ENCODE measurements around the gene DTD2.
A peak's percentile ranks its signal among the peaks of the same experiment; 100 is the strongest.
"Not testable (repeated sequence)": the region's sequence is repeated elsewhere in the genome, so short reads cannot be mapped to it uniquely, and the experiment has no call there.

The DTD2 gene

DNA sequence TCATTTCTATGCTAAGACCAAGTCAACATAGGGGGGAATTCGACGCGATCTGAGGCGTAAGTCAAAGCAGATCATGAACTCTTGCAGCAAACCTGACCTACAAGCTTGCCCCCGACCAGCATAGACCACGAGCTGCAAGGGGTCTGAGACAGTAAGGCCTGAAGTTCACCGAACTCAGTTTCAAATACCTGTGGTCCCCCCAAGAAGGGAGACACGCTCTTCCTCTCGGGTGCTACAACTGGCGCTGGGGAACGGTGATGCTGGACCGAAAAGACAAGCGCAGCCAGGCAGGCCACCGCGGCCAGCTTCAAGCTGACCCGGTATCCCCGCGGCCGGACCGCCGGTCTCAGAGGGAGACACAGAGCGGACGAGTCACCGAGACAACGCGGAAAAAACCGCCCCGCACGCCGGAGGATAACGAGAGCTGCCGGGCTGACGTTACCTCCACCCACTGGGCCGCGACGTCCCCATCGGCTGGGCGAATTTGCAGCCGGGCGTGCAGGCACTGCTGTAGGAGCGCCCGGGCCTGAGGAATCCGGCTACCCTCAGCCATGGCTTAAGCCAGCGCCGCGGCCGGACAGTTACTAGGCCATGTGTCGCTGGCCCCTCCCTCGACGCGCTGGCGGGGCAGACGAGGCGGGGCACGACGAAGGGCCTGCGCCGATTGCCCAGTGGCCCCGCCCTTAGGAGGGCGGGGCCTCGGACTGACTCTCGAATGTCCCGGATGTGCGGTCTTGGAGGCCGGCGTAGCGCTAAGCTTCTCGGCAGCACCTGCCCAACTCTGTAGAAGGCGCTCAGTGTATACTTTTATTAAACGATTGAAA is at the start of gene DTD2:
Gene DTD2, minus strand, starts transcription at position 666 of the 824 bp plus-strand sequence. Its CDS starts 113 bp downstream, at position 553.
- peak; percentile 87 for DNase-seq (ENCODE audit: low read depth)

- no peak for DNase-seq (ENCODE audit: low read depth)
Observed at GRCh38 chr14:31505411-31505810, 48.1 kb upstream of the DTD2 start.

DNA sequence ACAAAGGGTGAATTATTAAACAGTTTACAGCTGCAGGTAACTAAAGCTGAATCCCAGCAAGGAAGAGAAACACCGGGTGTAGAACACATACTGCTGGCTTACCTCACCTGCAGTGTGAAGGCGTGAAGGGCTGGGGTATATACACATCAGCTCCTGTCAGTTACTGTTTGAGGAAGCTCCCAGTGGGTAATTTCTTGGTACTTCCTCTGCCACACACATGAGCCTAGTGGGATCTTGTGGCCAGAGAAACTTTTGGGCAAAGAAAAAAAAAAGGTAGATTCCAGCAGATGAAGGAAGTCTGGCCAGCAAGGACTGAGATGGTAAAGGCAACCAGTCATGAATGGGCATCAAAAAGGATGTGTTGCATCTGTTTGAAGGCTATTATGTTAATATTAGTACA is 44.6 kb upstream of the DTD2 start:
- no peak for DNase-seq (ENCODE audit: low read depth)

GRCh38 chr14:31492759-31493498 is 35.6 kb upstream of the DTD2 start:
- no peak for DNase-seq (ENCODE audit: low read depth)

GRCh38 chr14:31489691-31490090 is 32.4 kb upstream of the DTD2 start:
- DNase-seq (ENCODE audit: low read depth) = no peak

GRCh38 chr14:31487886-31488285 is 30.6 kb upstream of the DTD2 start, which contains the start of gene GPR33:
GPR33 (minus strand) TSS chr14:31488039; CDS start chr14:31483965, 4,074 bp downstream.
- DNase-seq (ENCODE audit: low read depth) = no peak

DNA sequence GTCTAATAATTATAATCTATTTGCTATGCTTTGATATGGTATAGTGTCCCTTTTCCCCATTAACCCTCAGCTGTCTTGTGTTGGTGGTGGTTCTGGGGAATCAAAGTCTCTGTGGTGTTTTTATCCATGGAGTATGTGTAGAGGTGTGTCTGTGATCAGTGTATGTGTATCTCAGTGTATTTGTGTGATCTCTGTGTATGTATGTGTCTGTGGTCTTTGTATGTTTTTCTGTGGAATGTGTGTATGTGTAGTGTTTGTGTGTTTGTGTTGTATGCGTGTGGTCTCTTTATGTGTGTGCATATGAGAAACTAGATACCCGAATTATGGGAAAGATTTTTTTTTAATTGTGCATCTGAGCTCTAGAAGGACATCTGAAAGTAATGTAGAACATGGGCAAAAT is 29.5 kb upstream of the DTD2 start:
- no peak for DNase-seq (ENCODE audit: low read depth)

- DNase-seq (ENCODE audit: low read depth) = no peak
Observed at GRCh38 chr14:31484754-31485153, 27.4 kb upstream of the DTD2 start.

DNA sequence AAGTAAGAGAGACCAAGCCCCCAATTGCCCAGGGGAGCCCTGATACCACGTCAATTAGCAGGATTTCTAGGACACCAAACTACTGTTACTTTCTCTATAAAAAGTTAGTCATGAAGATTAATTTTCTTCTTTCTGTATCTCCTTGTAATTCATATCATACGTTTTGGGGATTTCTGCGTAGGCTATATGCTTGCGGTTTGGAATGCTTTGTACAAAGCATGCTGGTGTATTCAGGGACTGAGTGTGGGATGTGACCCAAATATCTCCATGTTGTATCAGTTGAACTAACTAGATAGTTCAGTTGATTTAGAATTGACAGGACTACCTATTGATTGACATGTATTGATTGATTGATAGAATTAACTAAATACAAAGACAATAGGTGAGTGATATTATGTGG is 22.9 kb upstream of the DTD2 start:
- no peak for DNase-seq (ENCODE audit: low read depth)

- no peak for DNase-seq (ENCODE audit: low read depth)
Observed at GRCh38 chr14:31479027-31479426, 21.7 kb upstream of the DTD2 start.

GRCh38 chr14:31477248-31477647 is 19.9 kb upstream of the DTD2 start:
- DNase-seq (ENCODE audit: low read depth) = no peak

GRCh38 chr14:31476131-31476866 is 19.0 kb upstream of the DTD2 start:
- DNase-seq (ENCODE audit: low read depth) = no peak

GRCh38 chr14:31466554-31466953 is 9.2 kb upstream of the DTD2 start:
- no peak for DNase-seq (ENCODE audit: low read depth)

DNA sequence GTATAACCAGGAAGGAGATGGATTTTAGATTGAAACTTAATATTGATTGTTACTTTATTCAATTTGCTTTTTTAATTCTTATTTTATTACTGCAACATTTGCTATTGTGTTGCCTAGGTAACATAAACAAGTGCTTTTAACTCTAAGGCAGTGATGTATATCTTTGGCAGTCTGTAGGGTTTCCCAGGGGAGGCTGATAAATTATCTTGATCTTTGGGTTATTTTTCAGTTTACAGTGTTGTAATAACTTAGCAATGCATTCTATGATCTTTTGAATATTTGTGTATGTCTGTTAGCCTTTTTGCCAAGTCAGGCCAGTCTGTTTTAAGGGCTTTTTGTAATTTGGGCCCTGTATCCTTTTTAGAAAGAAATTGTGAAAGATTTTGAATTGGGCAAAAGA is 7.8 kb upstream of the DTD2 start:
- no peak for DNase-seq (ENCODE audit: low read depth)

- DNase-seq (ENCODE audit: low read depth) = not testable (repeated sequence)
Observed at GRCh38 chr14:31462450-31462849, 5.1 kb upstream of the DTD2 start.

GRCh38 chr14:31461545-31461944 is 4.2 kb upstream of the DTD2 start:
- DNase-seq (ENCODE audit: low read depth) = no peak

DNA sequence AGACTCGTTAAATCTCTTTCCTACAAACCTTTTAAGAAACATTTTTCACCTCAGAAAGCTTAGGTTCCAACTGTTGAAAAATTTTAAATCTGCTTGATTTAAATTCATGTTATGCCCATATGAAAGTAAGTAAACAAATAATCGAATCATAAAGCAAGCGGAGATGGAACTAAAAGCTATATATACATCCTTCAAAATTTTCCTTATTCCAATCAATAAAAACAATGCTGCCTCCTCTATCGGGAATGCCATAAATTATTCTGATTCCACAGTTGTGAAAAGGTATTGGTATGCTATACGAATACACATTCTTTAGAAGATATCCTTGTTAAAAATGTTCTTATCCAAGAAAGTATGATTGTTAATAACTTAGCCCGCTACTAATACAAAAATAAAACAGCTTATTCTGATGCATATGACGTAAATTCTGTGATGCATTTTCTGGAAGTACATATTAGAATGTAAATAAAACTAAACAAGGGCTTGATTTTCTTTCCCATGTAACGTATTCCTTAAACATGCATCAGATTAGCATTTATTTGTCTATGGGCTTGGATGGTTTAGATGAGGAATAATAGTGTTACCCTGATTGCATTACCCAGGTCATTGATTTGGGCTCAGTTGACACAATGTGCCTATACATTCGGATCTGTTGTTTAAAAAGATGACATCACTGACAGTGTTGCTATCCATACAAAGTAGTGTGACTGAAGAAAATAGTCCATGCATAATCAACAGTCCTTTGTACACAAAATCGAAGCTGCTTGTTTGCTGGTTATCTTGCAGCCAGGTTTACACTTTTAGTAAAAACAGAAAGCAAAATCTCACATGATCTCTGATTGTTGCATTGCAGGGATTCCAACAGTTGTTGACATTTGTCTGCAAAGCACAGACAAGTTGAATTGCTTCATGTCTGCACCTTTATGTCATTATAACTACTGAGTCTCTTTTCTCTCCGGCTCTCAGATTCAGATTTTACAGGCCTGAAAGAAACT is 656 bp upstream of the DTD2 start:
- no peak for DNase-seq (ENCODE audit: low read depth)

DNA sequence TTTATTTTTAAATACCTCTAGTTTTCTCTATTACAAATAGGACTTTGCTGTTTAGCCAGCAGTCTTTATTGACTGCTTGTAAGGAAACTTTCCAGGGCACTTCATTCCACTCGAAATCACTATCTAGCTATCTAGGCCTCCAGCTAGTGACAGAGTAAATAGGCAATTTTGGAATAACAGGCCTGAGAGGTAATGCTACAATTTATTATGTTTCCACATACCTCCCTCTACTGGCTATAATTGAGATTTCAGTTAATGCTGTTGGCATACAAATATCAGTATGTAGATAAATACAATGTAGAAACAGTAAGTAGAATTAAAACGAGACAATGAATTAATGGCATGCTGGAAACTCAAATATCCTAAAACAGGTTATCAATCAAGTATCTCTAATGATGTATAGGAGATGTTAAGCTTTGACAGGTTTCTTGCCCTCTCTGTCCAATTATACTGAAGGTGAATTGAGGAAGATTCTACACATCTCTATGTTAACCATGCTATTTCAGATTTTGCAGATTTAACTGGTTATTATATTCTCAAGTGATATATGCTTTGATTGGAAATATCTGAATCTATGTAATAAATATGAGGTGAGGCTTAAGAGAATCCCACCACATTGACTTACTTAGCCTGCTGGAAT is 7.2 kb downstream of the DTD2 start:
- no peak for DNase-seq (ENCODE audit: low read depth)

DNA sequence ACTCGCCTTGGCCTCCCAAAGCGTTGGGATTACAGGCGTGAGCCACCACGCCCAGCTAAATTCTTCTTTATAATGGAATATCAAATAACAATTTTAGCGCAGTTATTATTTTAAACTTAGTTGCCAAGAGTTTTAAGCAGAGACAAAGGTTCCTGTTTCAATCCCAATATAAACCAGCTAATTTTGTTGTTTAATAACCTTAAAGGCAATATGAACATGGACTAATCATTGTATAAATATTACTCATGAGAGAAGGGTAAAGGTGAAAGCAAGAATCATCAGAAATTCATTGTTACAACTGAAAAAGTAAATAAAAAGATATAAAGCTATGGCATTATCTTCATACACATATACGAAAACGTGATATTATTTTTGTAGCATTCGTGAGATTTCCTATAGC is 8.2 kb downstream of the DTD2 start:
- DNase-seq (ENCODE audit: low read depth) = no peak

GRCh38 chr14:31445703-31446102 is 11.6 kb downstream of the DTD2 start:
- DNase-seq (ENCODE audit: low read depth) = no peak

DNA sequence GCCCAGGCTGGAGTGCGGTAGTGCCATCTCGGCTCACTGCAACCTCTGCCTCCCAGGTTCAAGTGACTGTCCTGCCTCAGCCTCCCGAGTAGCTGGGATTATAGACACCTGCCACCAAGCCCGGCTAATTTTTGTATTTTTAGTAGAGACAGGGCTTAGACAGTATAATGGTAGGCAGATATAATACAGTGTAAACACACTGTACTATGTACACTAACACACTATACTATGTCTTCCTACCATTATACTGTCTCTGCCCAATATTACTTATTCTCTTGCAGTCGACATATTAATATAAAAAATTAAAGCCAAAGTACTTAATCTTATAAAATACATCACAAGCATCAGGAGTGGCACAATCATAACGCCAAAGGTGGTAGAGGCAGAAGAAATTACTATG is 15.0 kb downstream of the DTD2 start:
- DNase-seq (ENCODE audit: low read depth) = no peak
